NCI-H526 (cell line): ENCODE results near the gene OR52K2.
"Not testable (repeated sequence)": the region's sequence is repeated elsewhere in the genome, so short reads cannot be mapped to it uniquely, and the experiment has no call there.

Experiments used
- DNase-seq, 2 experiments: peaks; one replicate each; lab custom pipeline; 2025; lab: John Stamatoyannopoulos, UW

The OR52K2 gene

GRCh38 chr11:4480577-4481239, 31.6 kb downstream of the OR52K2 start:
- no peak for DNase-seq

GRCh38 chr11:4481240-4481582, 32.1 kb downstream of the OR52K2 start:
- no peak for DNase-seq

GRCh38 chr11:4482445-4482844, 33.4 kb downstream of the OR52K2 start, which contains the start of gene OR52K1:
Gene OR52K1 (plus strand): TSS chr11:4482646. CDS start chr11:4488901, 6,255 bp downstream.
- no peak for DNase-seq

GRCh38 chr11:4484310-4484709, 35.2 kb downstream of the OR52K2 start:
- no peak for DNase-seq

GRCh38 chr11:4491405-4491804, 42.3 kb downstream of the OR52K2 start:
- not testable (repeated sequence) for DNase-seq

GRCh38 chr11:4491878-4492606, 42.9 kb downstream of the OR52K2 start:
- no peak for DNase-seq

- no peak for DNase-seq
These were observed 44.4 kb downstream of the OR52K2 start for GRCh38 chr11:4493480-4493818.

- DNase-seq, result no peak
These were observed 46.4 kb downstream of the OR52K2 start for GRCh38 chr11:4495487-4495886.

- no peak for DNase-seq
These were observed 46.9 kb downstream of the OR52K2 start for GRCh38 chr11:4495986-4496385.

GRCh38 chr11:4496557-4497248, 47.6 kb downstream of the OR52K2 start:
- DNase-seq, result no peak
